Ovary (tissue), 9 donors: ENCODE measurements around the gene TMIGD2. TPM values are rescaled to one million over a fixed set of nuclear protein-coding genes. Genes with fewer than 3 reads are reported as not detected.

Experiments used
- DNase-seq, 5 donors: peaks; one replicate each; pipeline ENCODE4 v3.0.0-alpha.2; 2019 to 2020
- H3K27ac ChIP-seq, 2 donors: fragments of 200-600 bp; one replicate each; pipeline versions ENCODE4 v1.5.1 to v1.8.0; 2019 to 2022
- H3K27me3 ChIP-seq: fragments of 200-600 bp; one replicate; pipeline ENCODE4 v1.8.0; 2022
- H3K36me3 ChIP-seq: fragments of 200-600 bp; sonication (generic); one replicate; pipeline ENCODE4 v1.5.1; 2019
- H3K4me1 ChIP-seq: one replicate; pipeline ENCODE4 v1.8.1; 2013; ENCODE audit warnings: mild to moderate bottlenecking, moderate library complexity; ENCODE audit not compliant: insufficient read depth
- H3K4me3 ChIP-seq: fragments of 200-600 bp; sonication (generic); one replicate; pipeline ENCODE4 v1.5.1; 2017
- H3K9me3 ChIP-seq, 2 donors: fragments of 200-600 bp in 1 of 2; sonication (generic) in 1 of 2; one replicate each; pipeline versions ENCODE4 v1.5.1 to v1.8.1; 2013 to 2019; ENCODE audit warnings: mild to moderate bottlenecking in 1 of 2, moderate library complexity in 1 of 2
- EP300 ChIP-seq: sonication (generic); formaldehyde crosslinking; IDR thresholded peaks from one replicate; pipeline ENCODE4 v1.6.1; 2017; ENCODE audit warnings: antibody characterized with exemption
- POLR2A ChIP-seq: fragments of 450-650 bp; IDR thresholded peaks from one replicate; pipeline ENCODE4 v1.6.1; 2017; ENCODE audit warnings: antibody characterized with exemption, mild to moderate bottlenecking, moderate library complexity
- WGBS, 3 donors: extraction: QIAGEN DNeasy Blood & Tissue Kit in 1 of 3; methylation state at CpG; one replicate each; pipeline versions ENCODE4 v1.1.5 to v1.1.7; 2013 to 2017; 5-methylcytosine and 5-hydroxymethylcytosine counted together
- intact Hi-C, 4 donors: fragments of 100-400 bp; cut with DNase I; formaldehyde crosslinking; loops; one replicate each; pipeline versions ENCODE4 v1.11.0 to v1.15.1; 2022 to 2023
- polyA plus RNA-seq, 2 donors: library from polyadenylated mRNA; stranded (reverse); fragments of 200-250 nt in 1 of 2; fragments of 350-450 nt in 1 of 2; fragmentation: Illumina TruSeq in 1 of 2; extraction: RNeasy Lipid Tissue Mini Kit (QIAGEN cat#74804) in 1 of 2; gene quantifications; one replicate each; pipeline ENCODE4 v1.2.3, GENCODE V29; 2013 to 2014
- total RNA-seq, 7 donors: library from RNA; depleted of rRNA in 2 of 7; stranded (reverse); fragments of >200 nt in 2 of 7; fragmentation: NEBNext Ultra II Directional in 3 of 7; extraction: Animal tissue kit (Norgen Biotek cat#: 25700) in 3 of 7; gene quantifications; one replicate each; pipeline versions ENCODE4 v1.1.0 to v1.2.4, GENCODE V29; 2016 to 2023
- TF ChIP-seq, protein P1 (sequence below), 3 donors: fragments of 450-650 bp in 2 of 3; fragments of 200-600 bp in 1 of 3; IDR thresholded peaks; one replicate each; pipeline versions ENCODE4 v1.5.1 to v1.8.0; 2016 to 2022; ENCODE audit warnings: antibody characterized with exemption in 3 of 3, mild to moderate bottlenecking in 1 of 3
- donor health status: DM: no; HTN: no; CAD: no; lungs with moderate emphysema.
- donor health status: DM: no; HTN: no; CAD: no.
- donor health status: Bipolar disorder and iron deficiency.
- donor health status: DM: yes; HTN: yes; CAD: no.
- donor health status: DM: no; HTN: no; CAD: no.
- donor health status: DM: yes; HTN: yes; CAD: no.

TMIGD2 gene
- total and polyA plus RNA-seq, 9 donors, result 0.29 to 0.36 TPM; not detected in 7

DNA sequence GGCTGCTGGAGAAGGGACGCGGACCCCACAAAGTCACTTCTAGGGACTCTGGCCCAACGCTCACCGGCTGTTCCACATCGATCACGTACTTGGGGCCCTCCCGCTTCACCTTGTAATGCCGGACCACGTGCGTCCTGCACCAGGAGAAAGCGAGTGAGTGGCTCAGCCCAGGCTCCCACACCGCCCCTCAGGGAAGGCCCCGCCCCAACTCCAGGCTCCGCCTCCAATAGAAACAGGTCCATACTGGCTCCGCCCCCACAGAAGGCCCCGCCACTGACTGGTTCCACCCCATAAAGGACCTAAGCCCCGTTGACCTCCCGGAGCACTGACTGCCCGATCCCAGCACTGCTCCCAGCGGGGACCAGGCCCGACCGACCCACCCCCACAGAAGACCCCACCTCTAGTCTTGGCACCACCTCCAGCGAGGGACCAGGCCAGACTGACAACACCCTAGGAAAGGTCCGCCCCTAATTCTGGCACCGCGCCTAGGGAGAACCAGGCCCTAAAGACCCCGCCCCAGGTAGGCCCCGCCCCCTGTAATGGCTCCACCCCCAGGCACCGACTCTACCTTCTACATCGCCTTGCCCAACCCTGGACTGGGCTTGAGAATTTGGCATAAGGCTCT, 25.2 kb upstream of the TMIGD2 start:
- Histone ChIP-seq H3K4me3 (peak overlapping the region; percentile 48), H3K27ac (peak overlapping the region in 1 of 2 donors; percentile 77), H3K36me3 (no peaks in the 10 kb centered on the region), H3K4me1 (peaks cover 6% of the 10 kb centered on the region), H3K27me3 (no peaks in the 10 kb centered on the region), H3K9me3 (no peaks in the 10 kb centered on the region)
- peak; percentile 94 to 97 (median 95) for DNase-seq
- 0 to 9% (median 1%) methylated on average over 16 to 30 of the region's 30 CpGs for WGBS, 3 donors
- TF ChIP-seq POLR2A (no peak), EP300 (no peak)
- TF ChIP-seq, protein P1, sequence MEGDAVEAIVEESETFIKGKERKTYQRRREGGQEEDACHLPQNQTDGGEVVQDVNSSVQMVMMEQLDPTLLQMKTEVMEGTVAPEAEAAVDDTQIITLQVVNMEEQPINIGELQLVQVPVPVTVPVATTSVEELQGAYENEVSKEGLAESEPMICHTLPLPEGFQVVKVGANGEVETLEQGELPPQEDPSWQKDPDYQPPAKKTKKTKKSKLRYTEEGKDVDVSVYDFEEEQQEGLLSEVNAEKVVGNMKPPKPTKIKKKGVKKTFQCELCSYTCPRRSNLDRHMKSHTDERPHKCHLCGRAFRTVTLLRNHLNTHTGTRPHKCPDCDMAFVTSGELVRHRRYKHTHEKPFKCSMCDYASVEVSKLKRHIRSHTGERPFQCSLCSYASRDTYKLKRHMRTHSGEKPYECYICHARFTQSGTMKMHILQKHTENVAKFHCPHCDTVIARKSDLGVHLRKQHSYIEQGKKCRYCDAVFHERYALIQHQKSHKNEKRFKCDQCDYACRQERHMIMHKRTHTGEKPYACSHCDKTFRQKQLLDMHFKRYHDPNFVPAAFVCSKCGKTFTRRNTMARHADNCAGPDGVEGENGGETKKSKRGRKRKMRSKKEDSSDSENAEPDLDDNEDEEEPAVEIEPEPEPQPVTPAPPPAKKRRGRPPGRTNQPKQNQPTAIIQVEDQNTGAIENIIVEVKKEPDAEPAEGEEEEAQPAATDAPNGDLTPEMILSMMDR (IDR thresholded peaks at IDR 0.05), result no peak
- intact Hi-C loops, result no loop called here

DNA sequence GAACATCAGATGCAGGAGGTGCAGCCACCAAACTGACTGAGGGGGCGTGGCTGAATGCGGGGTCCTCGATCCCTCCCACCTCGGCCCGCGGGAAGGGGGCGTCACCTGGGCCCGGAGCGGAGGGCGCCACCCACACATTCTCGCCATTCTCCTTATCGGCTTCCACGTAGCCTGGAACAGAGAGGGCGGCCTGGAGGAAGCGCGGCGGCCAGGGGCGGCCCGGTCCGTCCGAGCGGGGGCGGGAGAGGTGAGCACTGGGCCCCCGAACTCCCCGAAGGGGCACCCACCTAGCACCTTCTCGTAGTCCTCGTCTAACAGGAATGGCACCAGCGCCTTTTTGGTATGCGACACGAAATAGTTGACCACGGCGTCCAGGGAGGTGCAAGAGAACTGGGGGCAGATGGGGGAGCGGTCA, 24.7 kb upstream of the TMIGD2 start:
- H3K9me3 ChIP-seq, result no peaks in the 10 kb centered on the region
- H3K27ac ChIP-seq, result no peak overlapping the region
- H3K4me3 ChIP-seq, result peak overlapping the region; percentile 48
- no peaks in the 10 kb centered on the region for H3K27me3 ChIP-seq
- TF ChIP-seq POLR2A (no peak), EP300 (no peak)
- TF ChIP-seq, protein P1 (IDR thresholded peaks at IDR 0.05), result no peak
- intact Hi-C loops, result no loop called here
- no peaks in the 10 kb centered on the region for H3K36me3 ChIP-seq
- H3K4me1 ChIP-seq, result peaks cover 6% of the 10 kb centered on the region
- peak; percentile 35 to 67 (median 61) for DNase-seq
- 1 to 9% (median 4%) methylated on average over 27 to 33 of the region's 33 CpGs for WGBS, 3 donors

DNA sequence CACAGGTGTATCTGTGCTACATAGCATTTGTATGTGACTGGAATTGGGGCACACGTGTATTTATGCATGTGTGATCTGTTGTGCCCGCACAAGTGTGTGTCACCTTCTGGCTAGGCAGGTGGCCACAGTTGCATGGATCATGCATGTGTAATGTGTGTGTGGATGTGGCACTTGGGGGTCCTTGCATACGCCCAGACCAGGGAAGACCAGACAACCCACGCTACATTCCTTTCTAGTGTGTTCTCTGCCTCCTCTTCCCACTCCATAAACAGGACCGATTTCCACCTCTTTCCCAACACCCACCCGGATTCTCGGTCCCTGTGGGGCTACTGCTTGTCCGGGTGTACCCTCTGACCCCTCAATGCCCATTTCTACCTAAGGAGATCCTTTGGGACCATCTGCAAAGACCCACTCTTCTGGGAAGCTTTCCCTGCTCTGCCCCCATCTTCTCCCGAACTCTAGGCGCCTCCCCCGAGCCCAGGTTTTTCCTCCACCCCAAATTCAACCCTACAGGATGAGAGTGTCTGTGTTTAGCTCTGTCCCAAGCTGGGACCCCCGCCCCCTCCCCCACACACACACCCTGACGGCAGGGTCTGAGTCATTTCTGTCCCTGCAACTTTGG, 24.1 kb upstream of the TMIGD2 start:
- Histone ChIP-seq H3K9me3 (no peaks in the 10 kb centered on the region), H3K4me3 (no peak overlapping the region), H3K4me1 (peaks cover 6% of the 10 kb centered on the region), H3K36me3 (no peaks in the 10 kb centered on the region), H3K27ac (no peak overlapping the region), H3K27me3 (no peaks in the 10 kb centered on the region)
- intact Hi-C loops, result no loop called here
- 50 to 55% (median 54%) methylated on average over 13 of the region's 13 CpGs for WGBS, 3 donors
- DNase-seq, result no peak
- no peak for TF ChIP-seq EP300
- TF ChIP-seq POLR2A, result no peak
- TF ChIP-seq, protein P1 (IDR thresholded peaks at IDR 0.05), result no peak

DNA sequence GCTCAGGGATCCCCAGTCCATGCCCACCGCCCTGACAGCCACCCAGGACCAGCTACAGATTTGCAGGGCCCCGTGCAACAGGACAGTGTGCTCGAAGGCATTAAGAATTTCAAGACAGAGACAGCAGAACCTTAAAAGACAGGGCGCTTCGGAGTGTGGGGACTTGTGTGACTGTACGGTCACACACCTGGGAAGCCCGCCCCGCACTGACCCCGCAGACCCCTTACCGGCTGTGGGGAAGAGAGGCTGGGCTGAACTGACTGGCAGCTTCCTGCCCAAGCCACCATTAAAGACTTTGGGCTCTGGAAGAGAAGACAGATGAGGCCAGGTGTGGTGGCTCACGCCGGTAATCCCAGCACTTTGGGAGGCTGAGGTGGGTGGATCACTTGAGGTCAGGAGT, 22.0 kb upstream of the TMIGD2 start:
- H3K27ac ChIP-seq, result no peak overlapping the region
- H3K4me3 ChIP-seq, result no peak overlapping the region
- intact Hi-C loops, result no loop called here
- TF ChIP-seq POLR2A, result no peak
- TF ChIP-seq EP300, result no peak
- TF ChIP-seq, protein P1 (IDR thresholded peaks at IDR 0.05), result no peak
- 79 to 85% (median 82%) methylated on average over 12 of the region's 12 CpGs for WGBS, 3 donors
- H3K9me3 ChIP-seq, result no peaks in the 10 kb centered on the region
- H3K36me3 ChIP-seq, result no peaks in the 10 kb centered on the region
- H3K27me3 ChIP-seq, result no peaks in the 10 kb centered on the region
- H3K4me1 ChIP-seq, result peaks cover 6% of the 10 kb centered on the region
- DNase-seq, result no peak
